Measurements from ENCODE around the gene CHMP2A.

CHMP2A gene

GRCh38 chr19:58515259-58515658 lies 39.6 kb downstream of the CHMP2A start:
- no peak overlapping the region for H2AFZ ChIP-seq (ENCODE audit: low read depth, low read length)
- no peak for DNase-seq
- H3K4me2 ChIP-seq (ENCODE audit: low read length, poor library complexity, severe bottlenecking) = no peak overlapping the region
- H2BK5ac ChIP-seq (ENCODE audit: low read depth, low read length, poor library complexity, severe bottlenecking) = no peak overlapping the region
- no peak overlapping the region for H3K4ac ChIP-seq (ENCODE audit: low read depth in 1 of 2, low read length in 2 of 2)
- no peak overlapping the region for H2AK5ac ChIP-seq (ENCODE audit: low read length, severe bottlenecking)
- H3K23ac ChIP-seq (ENCODE audit: low read length in 2 of 2) = no peak overlapping the region
- no peak overlapping the region for H3K27ac ChIP-seq (ENCODE audit: low read length, poor library complexity, severe bottlenecking)
- no peak overlapping the region for H4K8ac ChIP-seq (ENCODE audit: low read length)
- no peak overlapping the region for H4K91ac ChIP-seq (ENCODE audit: low read length)
- H3K79me1 ChIP-seq (replicated peaks; ENCODE audit: low read length, poor library complexity, severe bottlenecking) = peaks cover 39% of the 10 kb centered on the region
- no peak overlapping the region for H2BK15ac ChIP-seq (ENCODE audit: low read depth, poor library complexity, severe bottlenecking)
- H3K4me1 ChIP-seq (ENCODE audit: control insufficient read depth, insufficient read depth, low read depth, low read length) = peaks cover 28% of the 10 kb centered on the region
- H3K14ac ChIP-seq (ENCODE audit: low read length in 2 of 2) = no peak overlapping the region
- H3K36me3 ChIP-seq (ENCODE audit: control insufficient read depth in 1 of 2, insufficient read depth in 2 of 2, low read depth in 1 of 2, low read length in 2 of 2) = peaks cover 22 to 59% of the 10 kb centered on the region in 2 experiments
- H2BK120ac ChIP-seq (ENCODE audit: low read depth, low read length) = no peak overlapping the region
- H3K4me3 ChIP-seq (ENCODE audit: insufficient read depth in 1 of 2, low read depth in 1 of 2, low read length in 2 of 2) = no peak overlapping the region
- H3K9me3 ChIP-seq (ENCODE audit: control insufficient read depth, low read length) = no peaks in the 10 kb centered on the region
- H3K9ac ChIP-seq (ENCODE audit: low read length) = peak overlapping the region; percentile 87
- H3K27me3 ChIP-seq (ENCODE audit: control insufficient read depth in 1 of 2, insufficient read depth in 1 of 2, low read length in 2 of 2) = no peaks in the 10 kb centered on the region
- H2BK12ac ChIP-seq (ENCODE audit: low read length in 2 of 2) = no peak overlapping the region
- WGBS = 88% methylated on average over 2 of the region's 2 CpGs
- no peak overlapping the region for H3K18ac ChIP-seq (ENCODE audit: low read depth in 1 of 2, low read length in 2 of 2)

GRCh38 chr19:58514564-58515022 lies 40.3 kb downstream of the CHMP2A start:
- Histone ChIP-seq H4K91ac (ENCODE audit: low read length) (peak overlapping the region; percentile 23), H3K79me1 (replicated peaks; ENCODE audit: low read length, poor library complexity, severe bottlenecking) (peaks cover 36% of the 10 kb centered on the region), H3K14ac (ENCODE audit: low read length in 2 of 2) (peak overlapping the region in 1 of 2 experiments; percentile 56), H3K9ac (ENCODE audit: low read length) (peak overlapping the region; percentile 87), H2BK12ac (ENCODE audit: low read length in 2 of 2) (no peak overlapping the region), H3K4me3 (ENCODE audit: insufficient read depth in 1 of 2, low read depth in 1 of 2, low read length in 2 of 2) (peak overlapping the region in 1 of 2 experiments; percentile 81), H2BK5ac (ENCODE audit: low read depth, low read length, poor library complexity, severe bottlenecking) (no peak overlapping the region), H3K4ac (ENCODE audit: low read depth in 1 of 2, low read length in 2 of 2) (peak overlapping the region; percentile 10 to 20), H3K4me2 (ENCODE audit: low read length, poor library complexity, severe bottlenecking) (no peak overlapping the region), H3K23ac (ENCODE audit: low read length in 2 of 2) (no peak overlapping the region), H2AK5ac (ENCODE audit: low read length, severe bottlenecking) (no peak overlapping the region), H3K27ac (ENCODE audit: low read length, poor library complexity, severe bottlenecking) (no peak overlapping the region), H3K4me1 (ENCODE audit: control insufficient read depth, insufficient read depth, low read depth, low read length) (peaks cover 28% of the 10 kb centered on the region), H3K27me3 (ENCODE audit: control insufficient read depth in 1 of 2, insufficient read depth in 1 of 2, low read length in 2 of 2) (no peaks in the 10 kb centered on the region), H2AFZ (ENCODE audit: low read depth, low read length) (no peak overlapping the region), H2BK15ac (ENCODE audit: low read depth, poor library complexity, severe bottlenecking) (no peak overlapping the region), H2BK120ac (ENCODE audit: low read depth, low read length) (no peak overlapping the region), H3K18ac (ENCODE audit: low read depth in 1 of 2, low read length in 2 of 2) (peak overlapping the region; percentile 27 to 72), H3K9me3 (ENCODE audit: control insufficient read depth, low read length) (no peaks in the 10 kb centered on the region), H3K36me3 (ENCODE audit: control insufficient read depth in 1 of 2, insufficient read depth in 2 of 2, low read depth in 1 of 2, low read length in 2 of 2) (peaks cover 25 to 62% of the 10 kb centered on the region in 2 experiments), H4K8ac (ENCODE audit: low read length) (peak overlapping the region; percentile 61)
- no peak for DNase-seq
- WGBS = 87% methylated on average over 3 of the region's 3 CpGs

- Histone ChIP-seq H3K18ac (ENCODE audit: low read depth in 1 of 2, low read length in 2 of 2) (peak overlapping the region; percentile 27 to 72), H3K23ac (ENCODE audit: low read length in 2 of 2) (no peak overlapping the region), H3K4ac (ENCODE audit: low read depth in 1 of 2, low read length in 2 of 2) (peak overlapping the region; percentile 10 to 20), H3K9ac (ENCODE audit: low read length) (peak overlapping the region; percentile 87), H3K4me3 (ENCODE audit: insufficient read depth in 1 of 2, low read depth in 1 of 2, low read length in 2 of 2) (peak overlapping the region; percentile 11 to 81), H2BK120ac (ENCODE audit: low read depth, low read length) (no peak overlapping the region), H2BK15ac (ENCODE audit: low read depth, poor library complexity, severe bottlenecking) (no peak overlapping the region), H2AFZ (ENCODE audit: low read depth, low read length) (no peak overlapping the region), H2BK12ac (ENCODE audit: low read length in 2 of 2) (peak overlapping the region in 1 of 2 experiments; percentile 0), H3K36me3 (ENCODE audit: control insufficient read depth in 1 of 2, insufficient read depth in 2 of 2, low read depth in 1 of 2, low read length in 2 of 2) (peaks cover 28 to 66% of the 10 kb centered on the region in 2 experiments), H3K14ac (ENCODE audit: low read length in 2 of 2) (peak overlapping the region in 1 of 2 experiments; percentile 56), H3K79me1 (replicated peaks; ENCODE audit: low read length, poor library complexity, severe bottlenecking) (peaks cover 36% of the 10 kb centered on the region), H3K9me3 (ENCODE audit: control insufficient read depth, low read length) (no peaks in the 10 kb centered on the region), H4K91ac (ENCODE audit: low read length) (peak overlapping the region; percentile 43), H2BK5ac (ENCODE audit: low read depth, low read length, poor library complexity, severe bottlenecking) (no peak overlapping the region), H4K8ac (ENCODE audit: low read length) (peak overlapping the region; percentile 92), H2AK5ac (ENCODE audit: low read length, severe bottlenecking) (no peak overlapping the region), H3K4me1 (ENCODE audit: control insufficient read depth, insufficient read depth, low read depth, low read length) (peaks cover 28% of the 10 kb centered on the region), H3K4me2 (ENCODE audit: low read length, poor library complexity, severe bottlenecking) (no peak overlapping the region), H3K27me3 (ENCODE audit: control insufficient read depth in 1 of 2, insufficient read depth in 1 of 2, low read length in 2 of 2) (no peaks in the 10 kb centered on the region), H3K27ac (ENCODE audit: low read length, poor library complexity, severe bottlenecking) (no peak overlapping the region)
- WGBS = 31% methylated on average over 42 of the region's 66 CpGs
- DNase-seq = peak; percentile 78
Observed at GRCh38 chr19:58513694-58514563, 41.0 kb downstream of the CHMP2A start.

- peaks cover 36% of the 10 kb centered on the region for H3K79me1 ChIP-seq (replicated peaks; ENCODE audit: low read length, poor library complexity, severe bottlenecking)
- H3K27ac ChIP-seq (ENCODE audit: low read length, poor library complexity, severe bottlenecking) = no peak overlapping the region
- H3K36me3 ChIP-seq (ENCODE audit: control insufficient read depth in 1 of 2, insufficient read depth in 2 of 2, low read depth in 1 of 2, low read length in 2 of 2) = peaks cover 28 to 66% of the 10 kb centered on the region in 2 experiments
- no peak overlapping the region for H4K8ac ChIP-seq (ENCODE audit: low read length)
- no peak overlapping the region for H2BK5ac ChIP-seq (ENCODE audit: low read depth, low read length, poor library complexity, severe bottlenecking)
- H2AK5ac ChIP-seq (ENCODE audit: low read length, severe bottlenecking) = no peak overlapping the region
- no peak overlapping the region for H3K23ac ChIP-seq (ENCODE audit: low read length in 2 of 2)
- WGBS = 97% methylated on average over 10 of the region's 10 CpGs
- no peak overlapping the region for H3K14ac ChIP-seq (ENCODE audit: low read length in 2 of 2)
- DNase-seq = no peak
- H3K4me1 ChIP-seq (ENCODE audit: control insufficient read depth, insufficient read depth, low read depth, low read length) = peaks cover 23% of the 10 kb centered on the region
- no peak overlapping the region for H3K4ac ChIP-seq (ENCODE audit: low read depth in 1 of 2, low read length in 2 of 2)
- H2AFZ ChIP-seq (ENCODE audit: low read depth, low read length) = no peak overlapping the region
- H2BK15ac ChIP-seq (ENCODE audit: low read depth, poor library complexity, severe bottlenecking) = no peak overlapping the region
- H2BK12ac ChIP-seq (ENCODE audit: low read length in 2 of 2) = no peak overlapping the region
- no peak overlapping the region for H3K4me2 ChIP-seq (ENCODE audit: low read length, poor library complexity, severe bottlenecking)
- H4K91ac ChIP-seq (ENCODE audit: low read length) = no peak overlapping the region
- no peaks in the 10 kb centered on the region for H3K9me3 ChIP-seq (ENCODE audit: control insufficient read depth, low read length)
- H3K18ac ChIP-seq (ENCODE audit: low read depth in 1 of 2, low read length in 2 of 2) = no peak overlapping the region
- H3K4me3 ChIP-seq (ENCODE audit: insufficient read depth in 1 of 2, low read depth in 1 of 2, low read length in 2 of 2) = no peak overlapping the region
- no peak overlapping the region for H2BK120ac ChIP-seq (ENCODE audit: low read depth, low read length)
- H3K9ac ChIP-seq (ENCODE audit: low read length) = peak overlapping the region; percentile 87
- no peaks in the 10 kb centered on the region for H3K27me3 ChIP-seq (ENCODE audit: control insufficient read depth in 1 of 2, insufficient read depth in 1 of 2, low read length in 2 of 2)
Observed at GRCh38 chr19:58513213-58513693, 41.7 kb downstream of the CHMP2A start.

Data from mesenchymal stem cell (in vitro differentiated cells and primary cell).